ENCODE measurements around the gene DNAH3.
"Not testable (repeated sequence)": the region's sequence is repeated elsewhere in the genome, so short reads cannot be mapped to it uniquely, and the experiment has no call there.

DNA sequence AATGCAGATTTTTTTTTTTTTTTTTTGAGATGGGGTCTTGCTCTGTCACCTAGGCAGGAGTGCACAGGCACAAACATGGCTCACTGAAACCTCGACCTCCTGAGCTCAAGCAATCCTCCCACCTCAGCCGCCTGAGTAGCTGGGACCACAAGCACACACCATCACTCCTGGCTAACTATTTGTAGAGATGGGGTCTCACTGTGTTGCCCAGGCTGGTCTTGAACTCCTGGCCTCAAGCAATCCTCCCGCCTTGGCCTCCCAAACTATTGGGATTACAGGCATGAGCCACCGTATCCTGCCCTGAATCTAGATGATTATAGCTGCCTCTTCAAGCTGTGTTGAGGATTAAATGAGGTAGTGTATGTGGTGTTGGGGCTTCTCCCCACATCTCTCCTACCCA lies 94.9 kb downstream of the DNAH3 start:
- not testable (repeated sequence) for TF ChIP-seq EZH2 (IDR thresholded peaks at IDR 0.05; ENCODE audit: borderline replicate concordance, low read length)
- TF ChIP-seq, protein P1, sequence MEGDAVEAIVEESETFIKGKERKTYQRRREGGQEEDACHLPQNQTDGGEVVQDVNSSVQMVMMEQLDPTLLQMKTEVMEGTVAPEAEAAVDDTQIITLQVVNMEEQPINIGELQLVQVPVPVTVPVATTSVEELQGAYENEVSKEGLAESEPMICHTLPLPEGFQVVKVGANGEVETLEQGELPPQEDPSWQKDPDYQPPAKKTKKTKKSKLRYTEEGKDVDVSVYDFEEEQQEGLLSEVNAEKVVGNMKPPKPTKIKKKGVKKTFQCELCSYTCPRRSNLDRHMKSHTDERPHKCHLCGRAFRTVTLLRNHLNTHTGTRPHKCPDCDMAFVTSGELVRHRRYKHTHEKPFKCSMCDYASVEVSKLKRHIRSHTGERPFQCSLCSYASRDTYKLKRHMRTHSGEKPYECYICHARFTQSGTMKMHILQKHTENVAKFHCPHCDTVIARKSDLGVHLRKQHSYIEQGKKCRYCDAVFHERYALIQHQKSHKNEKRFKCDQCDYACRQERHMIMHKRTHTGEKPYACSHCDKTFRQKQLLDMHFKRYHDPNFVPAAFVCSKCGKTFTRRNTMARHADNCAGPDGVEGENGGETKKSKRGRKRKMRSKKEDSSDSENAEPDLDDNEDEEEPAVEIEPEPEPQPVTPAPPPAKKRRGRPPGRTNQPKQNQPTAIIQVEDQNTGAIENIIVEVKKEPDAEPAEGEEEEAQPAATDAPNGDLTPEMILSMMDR (IDR thresholded peaks at IDR 0.05; ENCODE audit: low read length), result not testable (repeated sequence)

All from OCI-LY1 (cell line).